SK-N-SH treated with all-trans-retinoic acid at 6 μM for 48 hours (cell line): ENCODE measurements around the gene ERG.

Experiments
- ARNTL ChIP-seq: fragments of 450-650 bp; formaldehyde crosslinking; IDR thresholded peaks from 2 replicates; pipeline ENCODE4 v1.5.0; 2020; ENCODE audit warnings: low read depth, mild to moderate bottlenecking, moderate library complexity, borderline replicate concordance
- CREB5 ChIP-seq: fragments of 250-450 bp; sonication (Bioruptor Pico); IDR thresholded peaks from 2 replicates; pipeline ENCODE4 v1.5.1; 2020; ENCODE audit warnings: low read depth, mild to moderate bottlenecking, moderate library complexity
- CSDC2 ChIP-seq: fragments of 250-450 bp; sonication (Bioruptor Pico); IDR thresholded peaks from 2 replicates; pipeline ENCODE4 v1.5.0; 2020; ENCODE audit warnings: mild to moderate bottlenecking, moderate library complexity
- ESRRG ChIP-seq: fragments of 250-450 bp; sonication (Bioruptor Pico); IDR thresholded peaks from 2 replicates; pipeline ENCODE4 v1.6.1; 2021; ENCODE audit warnings: mild to moderate bottlenecking
- TOX ChIP-seq: fragments of 250-450 bp; sonication (Bioruptor Pico); IDR thresholded peaks from 2 replicates; pipeline ENCODE4 v1.8.0; 2021; ENCODE audit warnings: mild to moderate bottlenecking, moderate library complexity, borderline replicate concordance
- TSHZ2 ChIP-seq: fragments of 250-450 bp; sonication (Bioruptor Pico); IDR thresholded peaks from 2 replicates; pipeline ENCODE4 v1.5.0; 2020; ENCODE audit warnings: mild to moderate bottlenecking, moderate library complexity
- ZFP3 ChIP-seq: fragments of 250-450 bp; sonication (Bioruptor Pico); IDR thresholded peaks from 2 replicates; pipeline ENCODE4 v1.5.0; 2020; ENCODE audit warnings: mild to moderate bottlenecking, moderate library complexity
- ZNF8 ChIP-seq: fragments of 450-650 bp; formaldehyde crosslinking; IDR thresholded peaks from 2 replicates; pipeline ENCODE4 v1.5.0; 2020; ENCODE audit warnings: mild to moderate bottlenecking, moderate library complexity
- TF ChIP-seq, protein P1 (sequence below): fragments of 250-450 bp; sonication (Bioruptor Pico); IDR thresholded peaks from 2 replicates; pipeline ENCODE4 v1.8.0; 2020; ENCODE audit warnings: mild to moderate bottlenecking, moderate library complexity, borderline replicate concordance

GRCh38 chr21:38359835-38360234 is 138.4 kb downstream of the ERG start:
- no peak for TF ChIP-seq ZNF8 (CRISPR knock-in tag)
- TF ChIP-seq ESRRG, result no peak
- TF ChIP-seq CREB5, result no peak
- TF ChIP-seq TSHZ2 (CRISPR knock-in tag), result no peak
- no peak for TF ChIP-seq CSDC2 (CRISPR knock-in tag)
- TF ChIP-seq TOX (CRISPR knock-in tag), result no peak
- no peak for TF ChIP-seq ARNTL (CRISPR knock-in tag)
- TF ChIP-seq, protein P1, sequence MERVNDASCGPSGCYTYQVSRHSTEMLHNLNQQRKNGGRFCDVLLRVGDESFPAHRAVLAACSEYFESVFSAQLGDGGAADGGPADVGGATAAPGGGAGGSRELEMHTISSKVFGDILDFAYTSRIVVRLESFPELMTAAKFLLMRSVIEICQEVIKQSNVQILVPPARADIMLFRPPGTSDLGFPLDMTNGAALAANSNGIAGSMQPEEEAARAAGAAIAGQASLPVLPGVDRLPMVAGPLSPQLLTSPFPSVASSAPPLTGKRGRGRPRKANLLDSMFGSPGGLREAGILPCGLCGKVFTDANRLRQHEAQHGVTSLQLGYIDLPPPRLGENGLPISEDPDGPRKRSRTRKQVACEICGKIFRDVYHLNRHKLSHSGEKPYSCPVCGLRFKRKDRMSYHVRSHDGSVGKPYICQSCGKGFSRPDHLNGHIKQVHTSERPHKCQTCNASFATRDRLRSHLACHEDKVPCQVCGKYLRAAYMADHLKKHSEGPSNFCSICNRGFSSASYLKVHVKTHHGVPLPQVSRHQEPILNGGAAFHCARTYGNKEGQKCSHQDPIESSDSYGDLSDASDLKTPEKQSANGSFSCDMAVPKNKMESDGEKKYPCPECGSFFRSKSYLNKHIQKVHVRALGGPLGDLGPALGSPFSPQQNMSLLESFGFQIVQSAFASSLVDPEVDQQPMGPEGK (CRISPR knock-in tag), result no peak
- no peak for TF ChIP-seq ZFP3 (CRISPR knock-in tag)
